GM12801 (cell line): ENCODE results near the gene PSPC1.

Experiments
- TF ChIP-seq, protein P1 (sequence below): IDR thresholded peaks from one replicate; pipeline ENCODE4 v1.5.1; 2011; ENCODE audit warnings: control low read depth; ENCODE audit not compliant: insufficient read length; ENCODE audit errors: extremely low read depth

PSPC1 gene

DNA sequence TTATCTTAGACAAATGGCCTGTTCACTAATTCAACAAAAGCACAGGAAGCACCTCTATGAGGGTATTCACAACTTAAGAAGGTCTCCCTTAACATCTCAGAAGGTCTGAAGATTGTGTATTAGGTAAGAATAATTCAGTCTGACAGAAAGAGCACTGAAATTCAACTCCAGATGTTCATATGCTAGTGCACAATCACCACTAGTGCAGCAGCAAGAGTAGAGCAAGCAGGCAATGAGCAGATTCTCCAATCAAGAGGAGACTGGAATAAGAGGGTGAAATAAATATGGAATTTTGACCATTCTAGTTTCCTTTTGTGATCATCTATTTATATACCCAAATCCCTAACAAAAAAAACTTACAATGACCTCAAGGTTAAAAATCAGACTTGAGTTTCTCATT is 97.3 kb downstream of the PSPC1 start:
- TF ChIP-seq, protein P1, sequence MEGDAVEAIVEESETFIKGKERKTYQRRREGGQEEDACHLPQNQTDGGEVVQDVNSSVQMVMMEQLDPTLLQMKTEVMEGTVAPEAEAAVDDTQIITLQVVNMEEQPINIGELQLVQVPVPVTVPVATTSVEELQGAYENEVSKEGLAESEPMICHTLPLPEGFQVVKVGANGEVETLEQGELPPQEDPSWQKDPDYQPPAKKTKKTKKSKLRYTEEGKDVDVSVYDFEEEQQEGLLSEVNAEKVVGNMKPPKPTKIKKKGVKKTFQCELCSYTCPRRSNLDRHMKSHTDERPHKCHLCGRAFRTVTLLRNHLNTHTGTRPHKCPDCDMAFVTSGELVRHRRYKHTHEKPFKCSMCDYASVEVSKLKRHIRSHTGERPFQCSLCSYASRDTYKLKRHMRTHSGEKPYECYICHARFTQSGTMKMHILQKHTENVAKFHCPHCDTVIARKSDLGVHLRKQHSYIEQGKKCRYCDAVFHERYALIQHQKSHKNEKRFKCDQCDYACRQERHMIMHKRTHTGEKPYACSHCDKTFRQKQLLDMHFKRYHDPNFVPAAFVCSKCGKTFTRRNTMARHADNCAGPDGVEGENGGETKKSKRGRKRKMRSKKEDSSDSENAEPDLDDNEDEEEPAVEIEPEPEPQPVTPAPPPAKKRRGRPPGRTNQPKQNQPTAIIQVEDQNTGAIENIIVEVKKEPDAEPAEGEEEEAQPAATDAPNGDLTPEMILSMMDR = no peak

DNA sequence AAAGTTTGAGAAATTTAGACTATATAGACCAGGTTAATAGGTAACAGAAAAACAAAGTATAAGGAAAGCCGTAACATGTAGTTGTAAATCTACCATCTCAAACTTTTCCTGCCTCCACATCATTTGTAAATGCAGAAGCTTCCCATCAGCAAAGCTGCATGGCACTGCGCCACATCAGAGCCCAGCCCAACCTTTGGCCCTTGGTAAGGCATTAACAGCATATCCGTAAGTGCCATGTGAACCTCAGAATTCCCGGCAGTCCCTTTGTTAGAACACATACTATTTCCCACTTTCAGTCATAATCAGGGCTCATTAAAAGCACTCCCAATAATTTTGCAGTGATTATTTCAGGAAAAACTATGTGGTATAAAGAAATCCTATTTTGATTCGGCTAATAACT is 97.7 kb downstream of the PSPC1 start:
- TF ChIP-seq, protein P1 = no peak

GRCh38 chr13:19681517-19681916 is 101.2 kb downstream of the PSPC1 start:
- TF ChIP-seq, protein P1 = no peak

GRCh38 chr13:19680751-19681150 is 102.0 kb downstream of the PSPC1 start:
- TF ChIP-seq, protein P1 = no peak

DNA sequence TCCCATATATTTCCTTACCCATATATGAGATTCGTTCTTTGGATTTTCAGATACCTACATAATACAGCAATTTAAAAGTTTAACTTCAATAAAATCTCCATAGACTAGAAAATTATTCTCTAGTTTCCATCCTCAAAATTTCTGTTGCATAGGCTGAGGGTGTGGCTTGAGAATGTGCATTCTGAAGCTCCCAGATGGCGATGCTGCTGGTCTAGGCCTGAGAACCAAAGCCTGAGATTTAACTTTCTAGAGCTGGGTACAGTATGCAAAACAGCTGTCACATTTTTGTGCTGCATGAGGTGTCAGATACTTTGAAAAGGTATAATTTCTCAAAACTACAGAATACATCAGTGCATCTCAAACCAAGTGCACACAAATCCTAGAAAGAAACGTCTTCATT is 106.6 kb downstream of the PSPC1 start:
- TF ChIP-seq, protein P1 = no peak

DNA sequence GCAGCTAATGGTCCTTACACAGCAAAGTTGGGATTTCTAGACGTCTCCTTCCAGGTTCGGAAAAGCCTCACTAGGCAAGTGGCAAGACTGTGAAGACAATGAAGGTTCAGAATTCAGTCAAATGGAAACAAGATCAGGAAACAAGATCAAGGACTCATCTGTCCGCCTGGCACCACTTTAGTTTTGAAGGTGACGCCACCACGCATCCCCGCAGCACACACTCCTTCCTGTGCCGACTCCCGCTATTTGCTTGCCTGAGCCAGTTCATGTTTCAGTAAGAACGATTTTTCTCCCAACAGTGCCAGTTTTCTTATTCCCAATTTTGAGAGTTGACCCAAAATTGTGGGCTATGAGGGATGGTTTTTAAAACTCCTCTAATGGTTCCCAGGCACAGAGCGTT is 107.8 kb downstream of the PSPC1 start:
- TF ChIP-seq, protein P1 = no peak

DNA sequence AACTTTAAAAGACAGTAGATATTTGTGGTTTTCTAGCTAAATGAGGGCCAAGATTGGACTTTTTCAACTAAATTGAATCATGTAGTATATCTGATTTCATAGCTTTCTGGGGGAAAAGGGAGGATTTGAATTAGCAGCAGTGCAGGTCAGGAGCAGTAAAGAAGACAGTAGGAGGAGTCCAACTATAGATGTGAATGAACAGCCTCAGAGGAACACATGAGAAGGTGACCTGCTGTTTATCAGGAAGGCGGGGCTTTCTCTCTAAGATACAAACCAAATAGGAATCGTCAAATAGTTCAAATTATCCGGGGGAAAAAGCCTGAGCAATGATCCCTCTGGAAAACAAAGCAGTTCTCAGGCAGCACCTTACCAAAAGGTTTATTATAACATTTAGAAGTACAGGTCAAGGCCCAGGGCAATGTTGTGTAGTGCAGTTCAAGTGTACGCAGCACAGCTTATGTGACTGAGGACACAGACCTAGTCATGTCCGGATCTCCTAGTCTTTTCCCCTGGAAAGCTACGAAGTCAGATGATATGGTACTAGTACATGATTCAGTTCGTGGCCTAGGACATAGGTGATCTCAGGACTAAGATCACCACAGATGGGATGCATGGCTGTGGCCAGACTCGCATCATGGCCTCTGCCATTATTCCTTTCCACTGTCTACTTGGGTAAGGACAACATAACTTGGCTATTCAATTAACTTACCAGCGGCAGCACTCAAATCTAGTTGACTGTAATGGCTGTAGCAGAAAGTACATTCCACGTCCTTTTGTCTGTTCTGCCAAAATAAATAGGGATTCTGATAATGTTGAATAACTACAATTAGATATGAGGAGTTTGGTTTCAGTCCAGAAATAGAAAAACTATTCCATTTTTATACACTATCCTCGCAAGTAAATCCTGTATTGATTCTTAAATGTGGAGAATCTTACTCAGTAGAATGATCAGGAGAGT is 109.0 kb downstream of the PSPC1 start:
- TF ChIP-seq, protein P1 = no peak
